ENCODE data around the gene MGAT3.
A peak's percentile ranks its signal among the peaks of the same experiment; 100 is the strongest.
"Not testable (repeated sequence)": the region's sequence is repeated elsewhere in the genome, so short reads cannot be mapped to it uniquely, and the experiment has no call there.

Gene MGAT3

DNA sequence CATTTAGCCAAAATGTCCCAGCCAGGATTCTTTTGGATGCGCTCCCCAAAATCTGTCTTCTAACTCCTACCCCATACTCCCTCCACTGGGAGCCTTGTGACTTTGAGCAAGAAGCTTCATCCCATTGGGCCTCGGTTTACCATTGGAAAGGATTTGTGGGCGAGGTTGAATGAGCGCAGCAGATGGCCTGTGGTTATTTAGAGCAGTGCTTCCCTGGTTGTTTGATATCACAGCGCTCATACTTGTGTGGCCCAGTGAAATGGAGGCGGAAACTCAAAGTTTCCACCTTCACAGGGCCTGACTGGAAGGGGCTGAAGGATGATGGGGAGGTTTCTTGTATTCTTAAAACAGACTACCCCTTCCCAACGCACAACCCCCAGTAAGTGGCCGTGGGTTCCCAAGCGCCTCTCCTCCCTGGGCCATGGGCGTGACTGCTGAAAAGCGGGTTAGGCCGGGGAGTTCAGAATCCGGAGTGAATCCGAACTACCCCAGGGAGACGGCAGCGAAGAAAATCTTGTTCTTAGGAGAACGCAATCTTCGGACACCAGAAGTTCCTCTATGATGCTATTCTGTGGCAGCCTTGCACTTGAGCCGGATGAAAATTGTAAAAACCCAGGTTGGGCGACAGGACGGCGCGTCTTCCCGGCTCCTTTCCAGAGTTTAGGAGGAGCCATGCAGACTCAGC is 62.3 kb downstream of the MGAT3 start:
- no peak for DNase-seq

DNA sequence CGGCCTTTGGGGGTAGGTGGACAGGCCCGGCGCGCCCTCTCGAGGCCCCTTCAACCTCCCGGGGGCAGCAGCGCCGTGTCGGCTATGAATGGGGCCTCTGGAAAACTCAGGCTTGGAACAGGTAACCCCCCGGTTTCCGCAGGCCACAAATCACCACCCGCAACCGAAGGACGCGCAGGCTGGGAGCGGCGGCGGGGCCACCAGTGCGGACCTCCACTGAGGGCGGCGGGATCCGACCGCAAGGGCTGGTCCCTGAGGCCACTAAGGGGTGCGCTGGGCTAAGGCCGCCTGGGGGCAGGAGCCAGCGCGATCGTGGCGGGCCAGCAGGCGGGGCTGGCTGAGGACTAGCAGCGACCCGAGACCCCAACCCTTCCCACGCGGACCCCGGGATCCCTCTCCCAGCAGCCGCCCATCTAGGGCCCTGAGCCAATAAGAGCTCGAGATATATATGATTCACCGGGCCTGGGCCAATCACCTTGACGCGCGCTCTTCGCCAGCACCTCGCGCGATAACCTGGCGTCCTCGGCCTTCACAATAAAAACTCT is 62.9 kb downstream of the MGAT3 start:
- DNase-seq, result peak; percentile 96

DNA sequence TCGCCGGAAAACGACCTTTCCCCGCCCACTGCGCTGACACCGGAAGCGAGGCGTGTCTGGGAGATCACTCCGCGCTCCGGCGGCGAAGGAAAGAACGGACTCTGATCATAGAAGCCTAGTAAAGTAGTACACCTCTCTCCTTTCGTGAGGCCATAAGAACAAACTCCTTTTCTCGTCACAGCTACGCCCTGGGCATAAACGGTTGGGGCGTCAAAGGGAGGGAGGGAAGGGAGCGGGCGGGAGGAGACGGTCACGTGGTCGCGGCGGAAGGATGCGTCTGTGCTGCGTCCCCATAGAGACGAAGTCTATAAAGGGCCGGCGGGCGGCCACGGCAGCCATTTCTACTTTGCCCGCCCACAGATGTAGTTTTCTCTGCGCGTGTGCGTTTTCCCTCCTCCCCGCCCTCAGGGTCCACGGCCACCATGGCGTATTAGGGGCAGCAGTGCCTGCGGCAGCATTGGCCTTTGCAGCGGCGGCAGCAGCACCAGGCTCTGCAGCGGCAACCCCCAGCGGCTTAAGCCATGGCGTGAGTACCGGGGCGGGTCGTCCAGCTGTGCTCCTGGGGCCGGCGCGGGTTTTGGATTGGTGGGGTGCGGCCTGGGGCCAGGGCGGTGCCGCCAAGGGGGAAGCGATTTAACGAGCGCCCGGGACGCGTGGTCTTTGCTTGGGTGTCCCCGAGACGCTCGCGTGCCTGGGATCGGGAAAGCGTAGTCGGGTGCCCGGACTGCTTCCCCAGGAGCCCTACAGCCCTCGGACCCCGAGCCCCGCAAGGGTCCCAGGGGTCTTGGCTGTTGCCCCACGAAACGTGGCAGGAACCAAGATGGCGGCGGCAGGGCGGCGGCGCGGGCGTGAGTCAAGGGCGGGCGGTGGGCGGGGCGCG is 63.7 kb downstream of the MGAT3 start, which contains the start of gene ATF4:
Gene ATF4 (plus strand): TSS at position 337 of the 880 bp plus-strand sequence. CDS start 884 bp downstream, outside the sequence.
- DNase-seq, result peak; percentile 52

DNA sequence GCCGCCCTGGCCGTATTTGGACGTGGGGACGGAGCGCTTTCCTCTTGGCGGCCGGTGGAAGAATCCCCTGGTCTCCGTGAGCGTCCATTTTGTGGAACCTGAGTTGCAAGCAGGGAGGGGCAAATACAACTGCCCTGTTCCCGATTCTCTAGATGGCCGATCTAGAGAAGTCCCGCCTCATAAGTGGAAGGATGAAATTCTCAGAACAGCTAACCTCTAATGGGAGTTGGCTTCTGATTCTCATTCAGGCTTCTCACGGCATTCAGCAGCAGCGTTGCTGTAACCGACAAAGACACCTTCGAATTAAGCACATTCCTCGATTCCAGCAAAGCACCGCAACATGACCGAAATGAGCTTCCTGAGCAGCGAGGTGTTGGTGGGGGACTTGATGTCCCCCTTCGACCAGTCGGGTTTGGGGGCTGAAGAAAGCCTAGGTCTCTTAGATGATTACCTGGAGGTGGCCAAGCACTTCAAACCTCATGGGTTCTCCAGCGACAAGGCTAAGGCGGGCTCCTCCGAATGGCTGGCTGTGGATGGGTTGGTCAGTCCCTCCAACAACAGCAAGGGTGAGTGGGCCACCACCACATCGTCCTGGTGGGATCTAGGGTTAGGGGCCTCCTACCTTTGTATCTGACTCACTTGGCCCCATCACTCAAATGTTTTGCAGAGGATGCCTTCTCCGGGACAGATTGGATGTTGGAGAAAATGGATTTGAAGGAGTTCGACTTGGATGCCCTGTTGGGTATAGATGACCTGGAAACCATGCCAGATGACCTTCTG is 64.5 kb downstream of the MGAT3 start:
- DNase-seq, result not testable (repeated sequence)

DNA sequence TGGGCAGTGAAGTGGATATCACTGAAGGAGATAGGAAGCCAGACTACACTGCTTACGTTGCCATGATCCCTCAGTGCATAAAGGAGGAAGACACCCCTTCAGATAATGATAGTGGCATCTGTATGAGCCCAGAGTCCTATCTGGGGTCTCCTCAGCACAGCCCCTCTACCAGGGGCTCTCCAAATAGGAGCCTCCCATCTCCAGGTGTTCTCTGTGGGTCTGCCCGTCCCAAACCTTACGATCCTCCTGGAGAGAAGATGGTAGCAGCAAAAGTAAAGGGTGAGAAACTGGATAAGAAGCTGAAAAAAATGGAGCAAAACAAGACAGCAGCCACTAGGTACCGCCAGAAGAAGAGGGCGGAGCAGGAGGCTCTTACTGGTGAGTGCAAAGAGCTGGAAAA is 65.3 kb downstream of the MGAT3 start:
- not testable (repeated sequence) for DNase-seq

DNA sequence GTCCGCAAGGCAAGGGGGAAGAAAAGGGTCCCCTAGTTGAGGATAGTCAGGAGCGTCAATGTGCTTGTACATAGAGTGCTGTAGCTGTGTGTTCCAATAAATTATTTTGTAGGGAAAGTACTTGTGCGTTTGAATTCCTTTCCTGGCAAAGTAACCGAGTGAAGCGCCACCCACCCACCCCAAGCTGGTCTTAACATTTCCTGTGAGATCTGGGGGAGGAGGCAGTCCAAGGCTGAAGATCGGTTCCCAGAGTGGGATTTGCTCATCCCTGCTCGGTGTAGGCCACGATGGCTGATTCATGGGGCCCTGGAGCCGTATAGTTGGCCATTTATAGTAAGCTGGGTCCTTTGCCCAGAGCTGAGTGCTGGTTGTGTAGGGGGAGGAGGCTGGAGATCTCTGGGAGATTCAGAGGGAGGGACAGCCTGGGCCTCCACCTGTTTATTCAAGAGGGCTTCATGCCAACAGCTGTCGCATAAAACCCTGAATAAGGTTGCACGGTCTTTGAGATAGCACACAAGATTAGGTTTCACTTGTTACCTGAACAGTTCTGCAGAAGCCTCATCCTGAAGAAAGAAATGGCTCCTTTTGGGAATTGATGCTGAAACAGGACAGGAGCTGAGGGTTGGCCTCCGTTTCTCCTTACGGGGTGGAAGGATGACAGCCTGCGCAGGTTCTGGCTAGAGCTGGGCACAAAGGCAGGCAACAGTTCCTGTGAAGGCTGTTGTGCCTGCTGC is 65.9 kb downstream of the MGAT3 start:
- DNase-seq, result no peak

DNA sequence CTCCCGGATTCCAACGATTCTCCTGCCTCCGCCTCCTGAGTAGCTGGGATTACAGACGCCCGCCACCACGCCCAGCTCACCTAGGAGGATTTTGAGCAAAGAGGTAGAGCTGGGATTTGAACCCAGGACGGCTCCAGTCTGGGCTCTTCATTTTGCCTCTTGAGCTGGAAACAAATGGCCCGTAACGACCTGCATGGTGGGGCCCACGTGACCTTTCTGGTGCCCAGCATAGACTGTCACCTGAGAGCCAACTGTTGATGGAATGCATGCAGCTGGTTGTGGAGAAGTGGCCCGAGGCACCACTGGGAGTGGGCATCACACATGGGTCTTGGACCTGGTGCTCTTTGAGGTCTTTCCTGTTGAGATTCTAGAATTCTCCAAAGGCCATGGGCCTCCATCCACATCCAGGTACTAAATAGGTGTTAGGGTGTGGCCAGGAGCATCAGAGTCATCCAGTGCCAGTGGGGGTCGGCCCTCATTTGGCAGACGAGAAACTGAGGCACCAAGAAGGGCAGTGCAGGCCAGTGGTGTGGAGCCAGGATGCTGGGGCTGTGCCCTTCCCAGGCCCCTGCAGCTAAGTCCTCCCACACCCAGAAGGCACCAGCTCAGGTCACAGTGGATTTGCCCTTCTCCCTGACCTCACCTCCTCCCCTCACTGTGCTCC is 67.4 kb downstream of the MGAT3 start:
- DNase-seq, result no peak

DNA sequence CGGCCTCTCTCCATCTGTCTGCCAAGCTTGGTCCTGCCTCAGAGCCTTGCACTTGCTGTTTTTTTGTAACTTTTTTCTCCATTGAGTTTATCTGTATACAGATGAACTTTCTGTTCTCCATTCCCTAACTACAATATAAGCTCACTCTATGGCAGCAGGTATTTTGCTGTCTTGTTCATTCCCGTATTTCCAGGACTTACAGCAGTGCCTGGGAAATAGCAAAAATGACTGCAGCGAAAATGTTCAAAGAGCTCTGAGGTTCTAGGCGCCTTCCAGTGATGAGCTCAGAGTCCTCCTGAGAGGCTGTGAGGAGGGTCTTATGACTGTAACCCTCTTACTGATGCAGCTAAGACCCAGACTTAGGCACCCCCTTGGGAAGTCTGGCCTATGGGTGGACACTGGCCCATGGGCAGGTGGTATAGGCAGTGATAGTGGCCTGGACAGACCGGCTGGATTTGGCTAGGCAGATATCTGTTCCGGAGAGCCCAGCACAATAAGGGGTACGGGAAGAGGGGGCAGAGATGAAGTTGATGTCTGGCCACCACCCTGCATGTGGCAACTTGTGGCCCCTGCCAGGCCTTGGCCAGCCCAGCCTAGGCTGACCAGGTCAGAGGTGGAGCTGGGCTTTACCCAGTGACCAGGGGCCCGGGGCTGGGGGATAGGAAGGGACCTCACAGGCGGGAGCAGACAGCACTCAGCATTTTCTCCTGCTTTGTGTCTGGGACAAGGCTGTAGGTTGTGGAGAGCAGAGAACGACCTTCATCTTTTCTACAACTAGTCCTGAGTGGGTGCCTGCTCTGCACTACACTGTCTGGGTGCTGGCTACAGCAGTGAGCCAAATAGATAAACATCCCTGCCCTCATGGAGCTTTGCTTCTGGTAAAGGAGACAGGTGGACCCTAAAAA is 68.2 kb downstream of the MGAT3 start:
- DNase-seq, result no peak

DNA sequence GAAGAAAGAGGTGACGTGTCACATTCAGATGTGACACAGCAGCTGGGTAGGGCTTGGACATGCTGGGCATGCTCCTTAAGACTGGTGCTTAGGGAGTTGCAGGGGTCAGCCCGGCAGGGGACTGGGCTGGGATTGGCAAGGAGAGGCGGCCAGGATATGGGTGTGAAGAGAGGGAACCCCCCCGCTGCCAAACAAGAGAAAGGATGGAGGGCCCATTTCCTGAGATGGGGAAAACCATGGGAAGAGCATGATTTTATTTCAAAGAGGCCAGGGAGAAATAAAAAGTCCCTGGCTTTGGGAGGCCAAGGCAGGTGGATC is 68.8 kb downstream of the MGAT3 start:
- no peak for DNase-seq

DNA sequence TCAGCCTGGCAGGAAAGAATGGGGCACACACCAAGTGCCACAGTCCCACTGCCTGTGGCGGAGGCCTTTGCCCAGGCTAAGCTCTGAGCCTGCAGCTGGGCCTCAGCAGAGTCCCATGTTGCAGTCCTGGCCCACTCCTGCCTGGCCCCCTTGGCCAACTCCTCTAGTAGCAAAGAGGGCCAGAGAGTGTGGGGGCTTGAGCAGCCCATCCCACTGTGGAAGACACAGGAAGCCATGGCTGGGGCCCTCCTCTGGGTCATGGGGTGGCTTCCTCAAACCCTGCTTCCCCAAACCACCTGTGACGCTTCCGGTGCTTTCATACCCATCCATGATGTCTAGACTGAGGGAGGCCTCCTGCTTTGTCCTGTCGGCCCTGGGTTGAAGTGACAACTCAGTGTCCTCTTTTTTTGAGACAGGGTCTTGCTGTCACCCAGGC is 69.9 kb downstream of the MGAT3 start:
- DNase-seq, result peak; percentile 54

DNA sequence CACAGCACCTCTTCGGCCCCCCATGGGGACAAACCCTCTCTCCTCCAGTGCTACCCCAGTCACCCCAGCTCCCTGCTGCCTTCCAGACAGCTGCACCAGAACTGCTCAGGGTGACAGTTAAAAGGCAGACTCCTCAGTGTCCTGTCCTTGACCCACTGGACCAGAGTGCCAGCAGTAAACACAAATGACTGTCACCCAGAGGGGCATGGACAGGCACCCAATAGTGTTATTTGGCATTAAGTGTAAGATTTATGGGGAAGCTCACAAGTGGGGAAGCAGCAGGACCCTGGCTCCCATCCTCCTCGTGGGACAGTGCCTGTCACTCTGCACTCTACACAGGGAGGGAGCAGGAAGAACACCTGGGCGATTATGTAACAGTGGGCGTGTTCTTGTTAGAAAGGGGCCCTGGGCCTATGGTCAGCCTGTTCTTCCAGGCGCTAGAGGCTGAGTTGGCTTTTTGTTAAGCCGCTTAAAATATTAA is 70.7 kb downstream of the MGAT3 start:
- DNase-seq, result no peak

DNA sequence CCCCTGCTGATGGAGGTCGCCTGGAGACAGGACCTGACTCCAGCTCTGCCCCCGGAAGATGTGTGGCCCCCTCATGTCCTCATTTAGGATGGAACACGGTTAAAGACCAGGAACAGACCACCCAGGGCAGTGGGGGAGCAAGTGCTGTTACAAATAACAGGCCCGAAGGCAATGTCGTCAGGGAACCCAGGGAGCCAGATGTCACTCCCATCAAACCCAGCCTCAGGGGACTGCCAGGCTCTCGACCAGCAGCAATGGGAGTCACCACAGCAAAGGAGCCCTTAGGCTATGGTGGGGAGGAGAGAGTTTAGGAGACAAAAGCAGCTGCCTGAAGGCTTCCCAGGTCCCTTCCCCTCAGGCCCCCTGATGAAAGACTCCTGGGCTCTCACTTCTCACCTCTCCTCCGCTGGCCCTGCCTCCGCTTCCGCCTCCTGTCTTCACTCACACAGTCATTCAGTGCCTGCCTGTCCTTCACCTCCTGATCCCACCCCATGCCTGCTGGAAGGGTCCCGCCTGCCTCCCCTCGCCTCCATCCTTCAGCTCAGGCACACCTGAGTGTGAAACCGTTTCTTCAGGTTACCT is 71.4 kb downstream of the MGAT3 start:
- DNase-seq, result no peak

DNA sequence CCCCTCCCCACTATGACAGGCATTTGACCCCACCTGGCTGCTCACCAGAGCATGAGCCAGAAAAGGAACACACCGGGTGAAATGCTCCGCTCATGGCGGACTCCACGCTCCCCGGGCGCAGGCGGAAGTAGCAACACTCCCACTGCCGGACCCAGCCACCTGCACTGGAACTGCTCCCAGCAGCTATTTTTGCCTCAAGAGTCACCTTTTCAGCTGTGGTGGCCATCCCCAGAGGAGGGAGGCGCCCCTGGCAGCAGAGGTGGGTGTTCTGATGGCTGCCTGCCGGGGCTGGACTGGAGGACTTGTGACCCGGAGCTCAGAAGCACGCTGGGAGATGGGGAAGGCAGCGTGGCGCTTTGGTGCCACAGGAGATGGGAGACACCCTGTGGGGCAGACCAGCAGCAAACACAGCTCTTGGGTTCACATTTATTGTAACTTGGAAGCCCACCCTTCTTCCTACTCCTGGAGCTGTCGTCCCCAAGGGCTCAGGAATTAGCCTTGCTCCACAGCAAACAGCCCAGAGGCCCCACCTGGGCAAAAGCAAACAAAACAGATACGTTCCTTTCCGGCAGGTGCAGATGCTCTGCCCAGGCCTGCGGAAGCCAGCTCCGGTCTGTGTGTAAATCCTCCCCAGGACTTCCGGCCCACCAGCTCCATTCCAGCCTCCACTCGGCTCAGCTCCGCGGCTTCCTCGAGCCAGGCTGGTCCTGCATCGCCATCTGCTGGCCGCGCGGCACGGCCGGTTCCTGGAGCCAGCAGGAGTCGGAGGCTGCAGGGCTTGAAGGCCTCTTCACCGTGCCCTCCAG is 72.1 kb downstream of the MGAT3 start:
- DNase-seq, result peak; percentile 88

DNA sequence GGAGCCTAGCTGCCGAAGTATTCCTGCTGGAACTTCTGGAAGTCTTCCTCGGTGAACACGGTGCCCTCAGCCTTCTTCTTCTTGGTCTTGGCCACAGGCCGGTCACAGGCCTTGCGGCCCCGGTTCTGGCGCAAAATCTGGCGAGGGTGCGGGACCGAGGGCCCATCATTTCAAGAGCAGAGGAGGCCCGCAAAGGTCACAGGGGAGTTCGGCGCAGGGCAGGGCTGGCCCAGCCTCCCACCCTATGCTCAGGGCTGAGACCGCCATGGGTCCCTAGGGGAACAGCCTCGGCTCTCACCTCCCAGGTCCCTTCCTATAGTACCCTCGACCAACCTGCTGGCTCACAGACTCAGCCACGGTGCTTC is 72.7 kb downstream of the MGAT3 start:
- no peak for DNase-seq

DNA sequence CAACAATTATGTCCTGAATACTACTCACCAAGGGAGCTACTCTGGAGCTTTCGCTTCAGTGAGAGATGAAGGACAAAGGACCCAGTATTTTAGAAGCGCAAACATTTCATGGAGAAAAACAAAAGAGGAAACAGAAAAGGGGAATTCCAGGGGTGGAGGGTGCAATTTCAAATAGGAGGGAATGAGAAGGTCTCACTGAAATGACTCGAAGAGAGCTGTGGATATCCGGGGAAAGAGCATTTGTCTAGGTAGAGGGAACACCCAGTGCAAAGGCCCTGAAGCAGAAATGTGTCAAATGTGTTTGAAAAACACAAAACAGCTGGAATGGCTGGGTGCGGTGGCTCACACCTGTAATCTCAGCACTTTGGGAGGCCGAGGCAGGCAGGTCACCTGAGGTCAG is 73.3 kb downstream of the MGAT3 start:
- DNase-seq, result no peak

DNA sequence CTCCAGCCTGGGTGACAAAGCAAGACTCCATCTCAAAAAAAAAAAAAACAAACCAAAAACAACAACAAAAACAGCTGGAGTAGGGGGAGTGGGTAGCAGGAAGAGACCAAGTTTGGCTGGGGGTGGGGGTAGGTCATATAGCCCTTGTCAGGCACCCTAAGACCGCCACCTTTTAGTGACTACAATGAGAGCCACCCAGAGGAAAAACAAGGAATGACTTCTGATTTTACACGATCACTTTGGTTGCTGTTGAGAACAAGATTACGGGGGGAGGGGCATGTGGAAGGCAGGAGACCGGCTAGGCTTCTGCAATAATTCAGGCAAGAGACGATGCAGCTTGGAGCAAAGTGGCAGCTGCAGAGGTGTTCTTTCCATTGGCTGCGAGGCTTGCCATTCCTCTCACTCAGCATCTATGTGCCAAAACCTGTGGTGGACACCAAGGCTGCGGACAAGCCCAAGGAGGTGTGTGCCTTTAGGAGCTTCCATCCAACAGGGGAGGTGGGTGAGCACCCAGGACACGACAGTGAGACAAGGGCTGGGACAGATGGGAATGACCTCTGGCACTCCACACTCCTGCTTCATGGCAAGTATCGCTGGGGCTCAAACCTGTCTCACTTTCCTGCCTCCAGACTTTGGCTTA is 74.0 kb downstream of the MGAT3 start:
- peak; percentile 50 for DNase-seq

DNA sequence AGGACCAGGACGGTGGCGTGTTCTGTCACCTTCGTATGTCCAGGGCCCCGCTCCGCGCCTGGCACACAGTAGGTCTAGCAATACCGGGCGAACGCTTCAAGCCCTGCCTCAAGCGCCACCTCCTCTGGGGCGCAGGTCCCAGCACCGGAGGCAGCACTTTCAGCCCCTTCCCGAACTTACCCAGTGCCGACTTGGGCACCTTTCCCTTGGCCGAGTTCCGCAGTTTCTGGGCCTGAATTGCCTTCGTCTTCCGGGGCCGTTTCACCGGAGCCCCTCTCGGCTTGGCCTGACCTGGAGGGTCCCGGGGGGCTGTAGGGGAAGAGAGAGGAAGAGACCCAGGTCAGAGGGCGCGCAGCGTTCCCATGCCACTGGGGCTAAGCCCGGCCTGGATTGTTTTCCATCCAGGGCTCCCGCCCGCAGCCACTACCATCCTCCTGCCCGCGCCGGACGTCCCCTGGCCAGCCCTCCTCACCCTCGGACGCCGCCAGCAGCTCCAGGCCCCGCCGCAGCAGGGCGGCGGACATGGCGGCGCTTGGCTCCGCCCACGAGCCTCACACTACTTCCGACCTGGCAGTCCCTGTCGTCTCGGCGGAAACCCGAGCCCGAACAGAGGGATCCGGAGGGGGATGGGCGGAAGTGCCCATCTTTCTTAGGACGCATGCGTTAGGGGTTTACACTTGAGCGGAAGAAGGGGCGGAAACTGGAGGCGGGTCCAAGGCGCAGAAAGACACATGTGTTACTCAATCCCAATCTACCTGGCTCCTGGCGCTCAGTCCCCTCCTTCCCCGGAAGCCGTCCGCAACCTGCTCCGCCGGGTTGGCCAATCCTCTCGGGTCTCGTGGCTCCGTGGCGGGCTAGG is 75.6 kb downstream of the MGAT3 start, which contains the start of gene RPS19BP1:
Gene RPS19BP1 (minus strand): TSS at position 534 of the 859 bp plus-strand sequence. CDS start 10 bp downstream, at position 524.
- DNase-seq, result peak; percentile 99

DNA sequence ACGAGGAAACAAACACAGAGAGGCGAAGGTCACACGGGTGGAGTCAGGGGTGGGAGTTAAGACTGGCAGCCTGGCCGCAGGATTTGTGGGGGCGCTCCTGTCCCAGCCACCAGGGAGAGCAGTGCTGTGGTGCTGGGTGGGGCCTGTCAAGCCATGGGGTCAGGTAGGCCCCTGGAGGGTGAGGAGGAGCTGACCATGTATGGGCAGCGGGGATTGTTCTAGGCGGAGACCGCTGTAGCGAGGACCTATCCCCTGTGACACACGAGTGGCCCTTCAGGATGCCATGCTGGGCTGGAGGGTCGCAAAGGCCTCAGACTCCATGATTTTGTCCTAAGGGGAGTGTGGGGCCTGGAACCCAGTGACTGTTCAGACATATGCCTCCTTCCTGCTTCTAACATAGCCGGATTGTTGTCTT is 77.3 kb downstream of the MGAT3 start:
- no peak for DNase-seq
